H1 (cell line): ENCODE data around the gene SPTBN1. TPM values are rescaled to one million over a fixed set of nuclear protein-coding genes. Genes with fewer than 3 reads are reported as not detected.

Source experiments
- CTCF ChIA-PET: fragments of 300-600 bp; sonication (Branson Sonifier 250); formaldehyde crosslinking; loops from one replicate; lab custom pipeline; 2021; ENCODE audit not compliant: partially characterized antibody; lab: Charles Lee
- POLR2A ChIA-PET: fragments of 300-600 bp; sonication (Branson Sonifier 250); formaldehyde crosslinking; loops from one replicate; lab custom pipeline; 2021; ENCODE audit warnings: inconsistent platforms; ENCODE audit not compliant: partially characterized antibody; lab: Charles Lee
- DNase-seq, 2 experiments: peaks; one replicate each; pipeline versions ENCODE4 v3.0.0 to v3.0.0-alpha.2; 2010 to 2022; ENCODE audit warnings: low spot score in 2 of 2, low read depth in 1 of 2, mixed read lengths in 1 of 2
- FAIRE-seq: peaks from 2 replicates; lab custom pipeline; 2011; peaks lifted over from hg19 to GRCh38; lab: Jason Lieb, UNC
- H2AFZ ChIP-seq: 2 replicates; pipeline ENCODE4 v1.8.1; 2012; ENCODE audit warnings: low read length, inconsistent platforms
- H2AK5ac ChIP-seq: 2 replicates; pipeline ENCODE4 v1.6.1; 2013; ENCODE audit warnings: low read depth, low read length
- H2BK120ac ChIP-seq: replicated peaks from 2 replicates; pipeline ENCODE3; 2013; ENCODE audit warnings: low read depth, low read length, inconsistent platforms
- H2BK12ac ChIP-seq: 2 replicates; pipeline ENCODE4 v1.6.1; 2013; ENCODE audit warnings: low read depth, low read length
- H2BK15ac ChIP-seq: 2 replicates; pipeline ENCODE4 v1.6.1; 2013; ENCODE audit warnings: low read length
- H2BK20ac ChIP-seq: 2 replicates; pipeline ENCODE4 v1.6.1; 2013; ENCODE audit warnings: low read length
- H2BK5ac ChIP-seq: 2 replicates; pipeline ENCODE4 v1.6.1; 2013; ENCODE audit warnings: low read depth, low read length
- H3K14ac ChIP-seq: 2 replicates; pipeline ENCODE4 v1.6.1; 2013; ENCODE audit warnings: inconsistent platforms; ENCODE audit not compliant: insufficient read length
- H3K18ac ChIP-seq: 2 replicates; pipeline ENCODE4 v1.6.1; 2013; ENCODE audit warnings: low read length; ENCODE audit errors: extremely low read depth
- H3K23ac ChIP-seq: 2 replicates; pipeline ENCODE4 v1.6.1; 2013; ENCODE audit warnings: inconsistent platforms; ENCODE audit not compliant: insufficient read length
- H3K23me2 ChIP-seq: 2 replicates; pipeline ENCODE4 v1.6.1; 2013; ENCODE audit warnings: low read depth, low read length
- H3K27ac ChIP-seq: 2 replicates; pipeline ENCODE4 v1.6.1; 2011; ENCODE audit warnings: low read depth, low read length, inconsistent platforms
- H3K27me3 ChIP-seq, 4 experiments: replicated peaks in 1 of 4; 1 replicate in 1 of 4; 2 replicates in 3 of 4; pipeline versions ENCODE4 v1.6.1 to v1.8.1; 2011 to 2013; ENCODE audit warnings: low read length in 3 of 4, mild to moderate bottlenecking in 3 of 4, inconsistent platforms in 2 of 4, mixed read lengths in 2 of 4, moderate library complexity in 1 of 4; ENCODE audit not compliant: control insufficient read depth in 3 of 4, insufficient read depth in 3 of 4; ENCODE audit errors: extremely low read depth in 1 of 4
- H3K36me3 ChIP-seq, 4 experiments: 2 replicates each; pipeline versions ENCODE4 v1.6.1 to v1.8.1; 2011 to 2013; ENCODE audit warnings: mild to moderate bottlenecking in 4 of 4, low read length in 3 of 4, moderate library complexity in 2 of 4, control low read depth in 1 of 4, inconsistent platforms in 1 of 4; ENCODE audit not compliant: insufficient read depth in 4 of 4, control insufficient read depth in 2 of 4
- H3K4ac ChIP-seq: replicated peaks from 2 replicates; pipeline ENCODE3; 2013; ENCODE audit warnings: low read length, low read depth, mixed read lengths, inconsistent platforms; ENCODE audit not compliant: insufficient read length
- H3K4me1 ChIP-seq, 4 experiments: replicated peaks in 1 of 4; 1 replicate in 1 of 4; 2 replicates in 3 of 4; pipeline versions ENCODE4 v1.6.1 to v1.8.1; 2011 to 2013; ENCODE audit warnings: low read length in 3 of 4, inconsistent platforms in 2 of 4, mixed read lengths in 1 of 4; ENCODE audit not compliant: insufficient read depth in 4 of 4, control insufficient read depth in 3 of 4
- H3K4me2 ChIP-seq, 2 experiments: 2 replicates each; pipeline versions ENCODE4 v1.6.1 to v1.8.1; 2011 to 2013; ENCODE audit warnings: low read depth in 2 of 2, low read length in 2 of 2, control low read depth in 1 of 2, inconsistent platforms in 1 of 2, mild to moderate bottlenecking in 1 of 2; ENCODE audit not compliant: insufficient read depth in 1 of 2
- H3K4me3 ChIP-seq, 4 experiments: fragments of 200-600, 300-600 bp in 1 of 4; sonication (generic), shearing (Covaris generic), sonication (Bioruptor Twin) in 1 of 4; 2 replicates each; pipeline versions ENCODE4 v1.5.1 to v1.8.1; 2011 to 2016; ENCODE audit warnings: low read length in 4 of 4, low read depth in 3 of 4, control low read depth in 2 of 4, inconsistent platforms in 2 of 4, mild to moderate bottlenecking in 2 of 4, mixed read lengths in 1 of 4, moderate library complexity in 1 of 4; ENCODE audit not compliant: insufficient read depth in 2 of 4; ENCODE audit errors: extremely low read depth in 1 of 4
- H3K56ac ChIP-seq: replicated peaks from 2 replicates; pipeline ENCODE3; 2013; ENCODE audit warnings: low read depth, mild to moderate bottlenecking, mixed read lengths, low read length, inconsistent platforms; ENCODE audit not compliant: insufficient read length
- H3K79me1 ChIP-seq: 2 replicates; pipeline ENCODE4 v1.6.1; 2013; ENCODE audit warnings: low read depth, low read length, control low read depth
- H3K79me2 ChIP-seq, 2 experiments: 2 replicates each; pipeline versions ENCODE4 v1.6.1 to v1.8.1; 2012 to 2013; ENCODE audit warnings: low read length in 2 of 2, mild to moderate bottlenecking in 2 of 2, inconsistent platforms in 1 of 2; ENCODE audit not compliant: insufficient read depth in 2 of 2, control insufficient read depth in 1 of 2
- H3K9ac ChIP-seq, 4 experiments: replicated peaks in 1 of 4; 1 replicate in 1 of 4; 2 replicates in 3 of 4; pipeline versions ENCODE4 v1.6.1 to v1.8.1; 2011 to 2013; ENCODE audit warnings: low read depth in 3 of 4, low read length in 3 of 4, control low read depth in 2 of 4, mild to moderate bottlenecking in 2 of 4, moderate library complexity in 2 of 4, inconsistent platforms in 1 of 4; ENCODE audit errors: extremely low read depth in 1 of 4
- H3K9me3 ChIP-seq, 2 experiments: 2 replicates each; pipeline versions ENCODE4 v1.6.1 to v1.8.1; 2012 to 2013; ENCODE audit warnings: mild to moderate bottlenecking in 2 of 2, moderate library complexity in 2 of 2, control low read depth in 1 of 2, inconsistent platforms in 1 of 2, low read depth in 1 of 2, low read length in 1 of 2, mixed read lengths in 1 of 2; ENCODE audit not compliant: insufficient read depth in 2 of 2
- H4K20me1 ChIP-seq, 2 experiments: replicated peaks in 1 of 2; 2 replicates each; pipeline versions ENCODE3 to v1.8.1; 2011 to 2013; ENCODE audit warnings: inconsistent platforms in 2 of 2, low read length in 2 of 2, mild to moderate bottlenecking in 1 of 2; ENCODE audit not compliant: insufficient read depth in 2 of 2, control insufficient read depth in 1 of 2
- H4K5ac ChIP-seq: 2 replicates; pipeline ENCODE4 v1.6.1; 2013; ENCODE audit warnings: low read length, low read depth, mixed read lengths, inconsistent platforms; ENCODE audit not compliant: insufficient read length
- H4K8ac ChIP-seq: 2 replicates; pipeline ENCODE4 v1.8.0; 2013; ENCODE audit warnings: mild to moderate bottlenecking, moderate library complexity, low read length, inconsistent platforms; ENCODE audit not compliant: insufficient read depth; ENCODE audit errors: extremely low read depth
- H4K91ac ChIP-seq: replicated peaks from 2 replicates; pipeline ENCODE3; 2013; ENCODE audit warnings: low read length, mixed read lengths, inconsistent platforms; ENCODE audit not compliant: insufficient read length
- EGR1 ChIP-seq: IDR thresholded peaks from 2 replicates; pipeline ENCODE4 v1.6.1; 2011; ENCODE audit warnings: low read depth, low read length, borderline replicate concordance
- POLR2A ChIP-seq, 2 experiments: IDR thresholded peaks; 1 replicate in 1 of 2; 2 replicates in 1 of 2; pipeline ENCODE4 v1.6.1; 2011; ENCODE audit warnings: low read depth in 2 of 2, low read length in 2 of 2, mild to moderate bottlenecking in 2 of 2; ENCODE audit errors: control extremely low read depth in 1 of 2
- POU5F1 ChIP-seq: IDR thresholded peaks from 2 replicates; pipeline ENCODE4 v1.6.1; 2011; ENCODE audit warnings: low read depth, mild to moderate bottlenecking, low read length, moderate library complexity
- RBBP5 ChIP-seq: IDR thresholded peaks from 2 replicates; pipeline ENCODE4 v1.7.1; 2012; ENCODE audit warnings: low read depth, mild to moderate bottlenecking, inconsistent platforms, low read length, moderate library complexity, borderline replicate concordance
- RNF2 ChIP-seq: fragments of 200-900, 300-1000 bp; sonication (generic); IDR thresholded peaks from 2 replicates; pipeline ENCODE4 v1.7.1; 2016; ENCODE audit warnings: borderline replicate concordance, low read depth, mild to moderate bottlenecking, antibody characterized with exemption, low read length; ENCODE audit not compliant: poor library complexity, severe bottlenecking; ENCODE audit errors: missing control alignments
- WGBS, 2 experiments: shearing (Covaris generic) in 1 of 2; methylation state at CpG; one replicate each; pipeline versions ENCODE4 v1.1.6 to v1.1.7; 2013 to 2015; ENCODE audit warnings: low lambda C conversion rate in 2 of 2, mixed read lengths in 2 of 2, inconsistent platforms in 1 of 2, low coverage in 1 of 2, missing lambda C conversion rate in 1 of 2; ENCODE audit not compliant: insufficient replicate concordance in 2 of 2, insufficient coverage in 1 of 2, insufficient read length in 1 of 2; ENCODE audit errors: extremely low coverage in 1 of 2, missing lambda C conversion rate in 1 of 2; 5-methylcytosine and 5-hydroxymethylcytosine counted together
- polyA plus RNA-seq, 7 experiments: library from polyadenylated mRNA; depleted of rRNA in 3 of 7; stranded (reverse) in 5 of 7; unstranded in 2 of 7; fragments of >200 nt in 5 of 7; fragments of 200-250 nt in 2 of 7; gene quantifications; 1 replicate in 5 of 7; 2 replicates in 1 of 7; 4 replicates in 1 of 7; pipeline versions ENCODE4 v1.2.1 to v1.2.3, GENCODE V29; 2011 to 2013; ENCODE audit warnings: missing spikeins in 2 of 7, mixed read lengths in 2 of 7
- total RNA-seq: library from RNA; stranded (reverse); fragmentation: NEBNext Ultra II Directional; extraction: Animal tissue kit (Norgen Biotek cat#: 25700); gene quantifications from 2 replicates; pipeline ENCODE4 v1.2.1, GENCODE V29; 2021

SPTBN1 gene
- total and polyA plus RNA-seq, 2 of the 8 experiments (the other 6 are each of a cell fraction or from before 2014, with no cell fraction given): 31.8 to 180 TPM

DNA sequence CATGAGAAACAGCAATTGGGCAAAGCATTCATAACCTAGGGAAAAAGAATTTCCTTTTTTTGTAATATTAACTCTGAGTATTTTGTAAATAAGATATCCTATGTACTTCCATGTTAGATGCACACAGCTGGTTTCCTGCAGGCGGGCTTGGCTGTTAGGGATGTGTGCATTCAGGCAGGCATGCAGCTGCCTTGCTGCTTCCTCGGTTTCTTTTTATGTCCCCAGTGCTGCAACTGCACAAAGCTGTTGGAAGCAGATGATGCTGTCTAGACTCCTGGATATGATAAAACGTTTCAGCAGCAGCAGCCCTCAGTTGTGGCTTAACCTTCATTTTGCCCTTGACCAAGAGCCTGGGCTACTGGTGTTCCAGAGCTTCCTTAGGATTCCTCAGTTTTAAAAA is 177.9 kb downstream of the SPTBN1 start:
- no peak for FAIRE-seq
- no peak overlapping the region for H3K9ac ChIP-seq
- no peak overlapping the region for H2BK12ac ChIP-seq
- peaks cover 0 to 3% (median 0%) of the 10 kb centered on the region in 4 experiments; a peak in 1 of 7 replicates for H3K4me1 ChIP-seq
- H4K5ac ChIP-seq: no peak overlapping the region
- H3K23me2 ChIP-seq: no peaks in the 10 kb centered on the region
- WGBS, 2 experiments: 84% methylated on average over 3 of the region's 3 CpGs; no CpG with 5 or more reads in 1 of the 2 experiments
- no peak overlapping the region for H4K91ac ChIP-seq
- H2AK5ac ChIP-seq: no peak overlapping the region
- peaks cover 0 to 10% of the 10 kb centered on the region in 2 experiments for H4K20me1 ChIP-seq
- POLR2A ChIA-PET: no interaction called here
- no peak overlapping the region for H3K27ac ChIP-seq
- no peak overlapping the region for H3K4me2 ChIP-seq
- CTCF ChIA-PET: interaction anchor here (0.6 to 2.8 kb wide), 11 partner anchors 9 to 242 kb away, joined by 3 to 8 read pairs (median 4); no protein-coding TSS in a partner anchor
- no peak overlapping the region for H3K23ac ChIP-seq
- H3K14ac ChIP-seq: no peak overlapping the region
- H3K56ac ChIP-seq: no peak overlapping the region
- H2AFZ ChIP-seq: no peak overlapping the region
- H3K27me3 ChIP-seq: no peaks in the 10 kb centered on the region
- TF ChIP-seq EGR1: no peak
- TF ChIP-seq RBBP5: no peak
- TF ChIP-seq POU5F1: no peak
- no peak for TF ChIP-seq POLR2A (IDR thresholded peaks at IDR 0.05; ENCODE audit: control extremely low read depth in 1 of 2, low read depth in 2 of 2, low read length in 2 of 2)
- no peak for TF ChIP-seq RNF2
- TF ChIP-seq, all 59 proteins: peak for 0
- Histone ChIP-seq H2BK15ac (no peak overlapping the region), H3K79me1 (peaks cover 2% of the 10 kb centered on the region; the same call in 1 of the 2 replicates), H3K9me3 (no peaks in the 10 kb centered on the region), H3K4ac (no peak overlapping the region), H3K4me3 (no peak overlapping the region), H3K36me3 (peaks cover 40 to 89% (median 69%) of the 10 kb centered on the region in 4 experiments), H3K79me2 (no peaks in the 10 kb centered on the region), H2BK20ac (no peak overlapping the region), H3K18ac (no peak overlapping the region), H2BK120ac (no peak overlapping the region), H4K8ac (no peak overlapping the region), H2BK5ac (no peak overlapping the region)
- no peak for DNase-seq
